NT2/D1 (cell line): ENCODE data around the gene DMD.
"Not testable (repeated sequence)": the region's sequence is repeated elsewhere in the genome, so short reads cannot be mapped to it uniquely, and the experiment has no call there.

Source experiments
- SUZ12 ChIP-seq: IDR thresholded peaks from 2 replicates; pipeline ENCODE4 v1.6.1; 2011; ENCODE audit not compliant: insufficient read length, insufficient read depth; ENCODE audit errors: extremely low read depth
- YY1 ChIP-seq: IDR thresholded peaks from 2 replicates; pipeline ENCODE4 v1.6.1; 2011; ENCODE audit not compliant: insufficient read length, insufficient read depth
- ZNF274 ChIP-seq: IDR thresholded peaks from 2 replicates; pipeline ENCODE4 v1.6.1; 2011; ENCODE audit warnings: mild to moderate bottlenecking, low read depth, low read length

- TF ChIP-seq YY1, SUZ12, ZNF274: not testable (repeated sequence)
Observed at GRCh38 chrX:32705385-32705784, 506.0 kb downstream of the DMD start.
